HEK293 (cell line): ENCODE data around the gene PHAX.

ENCODE experiments used
- CTCF ChIA-PET: fragments of 350-600 bp; formaldehyde crosslinking; extraction: SDS; loops from one replicate; lab custom pipeline; 2021; ENCODE audit warnings: antibody characterized with exemption; lab: Yijun Ruan, JAX
- POLR2A ChIA-PET: fragments of 300-600 bp; formaldehyde crosslinking; extraction: SDS; loops from one replicate; lab custom pipeline; 2020; ENCODE audit warnings: antibody characterized with exemption, inconsistent platforms; lab: Yijun Ruan, JAX
- H3K27ac ChIP-seq: fragments of 200-500 bp; sonication (Bioruptor generic); 2 replicates; pipeline ENCODE4 v1.5.1; 2014; ENCODE audit warnings: low read depth, low read length, control low read depth, inconsistent platforms; ENCODE audit errors: extremely low read depth
- H3K36me3 ChIP-seq, 2 experiments: fragments of 200-500 bp in 1 of 2; sonication (Bioruptor generic) in 1 of 2; 1 replicate in 1 of 2; 2 replicates in 1 of 2; pipeline ENCODE4 v1.5.1; 2014 to 2017; ENCODE audit warnings: inconsistent platforms in 2 of 2, low read length in 2 of 2; ENCODE audit not compliant: control insufficient read depth in 2 of 2, insufficient read depth in 1 of 2
- H3K4me1 ChIP-seq: fragments of 200-500 bp; sonication (Bioruptor generic); 2 replicates; pipeline ENCODE4 v1.5.1; 2014; ENCODE audit warnings: mild to moderate bottlenecking, low read length, inconsistent platforms; ENCODE audit not compliant: control insufficient read depth, insufficient read depth
- H3K4me3 ChIP-seq: 2 replicates; pipeline ENCODE4 v1.5.1; 2011; ENCODE audit warnings: low read depth, mild to moderate bottlenecking, control low read depth, low read length, moderate library complexity
- H3K9me3 ChIP-seq: fragments of 200-500 bp; sonication (Bioruptor generic); 2 replicates; pipeline ENCODE4 v1.5.1; 2014; ENCODE audit warnings: low read depth, low read length, inconsistent platforms; ENCODE audit not compliant: control insufficient read depth, insufficient read depth
- BCL11A ChIP-seq: fragments of 450-650 bp; formaldehyde crosslinking; IDR thresholded peaks from 2 replicates; pipeline ENCODE4 v1.5.1; 2016; ENCODE audit warnings: low read depth, missing biosample characterization, missing genetic modification characterization
- FEZF1 ChIP-seq: fragments of 450-650 bp; formaldehyde crosslinking; IDR thresholded peaks from 2 replicates; pipeline ENCODE4 v1.5.1; 2016; ENCODE audit warnings: missing biosample characterization, missing genetic modification characterization
- GLIS2 ChIP-seq: fragments of 450-650 bp; formaldehyde crosslinking; IDR thresholded peaks from 2 replicates; pipeline ENCODE4 v1.5.1; 2016; ENCODE audit warnings: missing biosample characterization, missing genetic modification characterization
- REPIN1 ChIP-seq: fragments of 450-650 bp; formaldehyde crosslinking; IDR thresholded peaks from 2 replicates; pipeline ENCODE4 v1.5.1; 2017; ENCODE audit warnings: missing biosample characterization, missing genetic modification characterization, low read depth
- ZBTB17 ChIP-seq: fragments of 450-650 bp; formaldehyde crosslinking; IDR thresholded peaks from 2 replicates; pipeline ENCODE4 v1.5.1; 2016; ENCODE audit warnings: missing biosample characterization, missing genetic modification characterization
- ZBTB7A ChIP-seq: fragments of 450-650 bp; formaldehyde crosslinking; IDR thresholded peaks from 2 replicates; pipeline ENCODE4 v1.5.1; 2016; ENCODE audit warnings: low read depth, missing biosample characterization, missing genetic modification characterization
- ZEB2 ChIP-seq: fragments of 450-650 bp; formaldehyde crosslinking; IDR thresholded peaks from 2 replicates; pipeline ENCODE4 v1.5.1; 2016; ENCODE audit warnings: missing biosample characterization, missing genetic modification characterization
- ZFP69B ChIP-seq: fragments of 450-650 bp; formaldehyde crosslinking; IDR thresholded peaks from 2 replicates; pipeline ENCODE4 v1.5.1; 2016; ENCODE audit warnings: missing biosample characterization, missing genetic modification characterization
- ZNF112 ChIP-seq: fragments of 450-650 bp; formaldehyde crosslinking; IDR thresholded peaks from 2 replicates; pipeline ENCODE4 v1.5.0; 2017; ENCODE audit warnings: missing biosample characterization, missing genetic modification characterization
- ZNF138 ChIP-seq: fragments of 450-650 bp; formaldehyde crosslinking; IDR thresholded peaks from 2 replicates; pipeline ENCODE4 v1.5.1; 2016; ENCODE audit warnings: missing biosample characterization, missing genetic modification characterization, borderline replicate concordance
- ZNF202 ChIP-seq: fragments of 450-650 bp; formaldehyde crosslinking; IDR thresholded peaks from 2 replicates; pipeline ENCODE4 v1.5.1; 2016; ENCODE audit warnings: missing biosample characterization, missing genetic modification characterization, borderline replicate concordance
- ZNF311 ChIP-seq: fragments of 450-650 bp; formaldehyde crosslinking; IDR thresholded peaks from 2 replicates; pipeline ENCODE4 v1.5.1; 2017; ENCODE audit warnings: missing biosample characterization, missing genetic modification characterization, borderline replicate concordance
- ZNF416 ChIP-seq: fragments of 450-650 bp; formaldehyde crosslinking; IDR thresholded peaks from 2 replicates; pipeline ENCODE4 v1.5.1; 2016; ENCODE audit warnings: missing biosample characterization, missing genetic modification characterization
- ZNF501 ChIP-seq: fragments of 450-650 bp; formaldehyde crosslinking; IDR thresholded peaks from 2 replicates; pipeline ENCODE4 v1.5.1; 2016; ENCODE audit warnings: missing biosample characterization, missing genetic modification characterization
- ZNF510 ChIP-seq: fragments of 450-650 bp; formaldehyde crosslinking; IDR thresholded peaks from 2 replicates; pipeline ENCODE4 v1.5.1; 2018; ENCODE audit warnings: mild to moderate bottlenecking, missing genetic modification characterization, missing biosample characterization; ENCODE audit not compliant: insufficient replicate concordance
- ZNF549 ChIP-seq: fragments of 450-650 bp; IDR thresholded peaks from 2 replicates; pipeline ENCODE4 v1.5.1; 2018; ENCODE audit warnings: missing biosample characterization, missing genetic modification characterization, mild to moderate bottlenecking, inconsistent platforms, moderate library complexity
- ZNF677 ChIP-seq: fragments of 450-650 bp; IDR thresholded peaks from 2 replicates; pipeline ENCODE4 v1.5.0; 2018; ENCODE audit warnings: missing biosample characterization, mild to moderate bottlenecking, missing genetic modification characterization, moderate library complexity
- ZSCAN16 ChIP-seq: fragments of 450-650 bp; formaldehyde crosslinking; IDR thresholded peaks from 2 replicates; pipeline ENCODE4 v1.5.1; 2016; ENCODE audit warnings: missing biosample characterization, missing genetic modification characterization
- TF ChIP-seq, protein P1 (sequence below): fragments of 450-650 bp; formaldehyde crosslinking; IDR thresholded peaks from 2 replicates; pipeline ENCODE4 v1.5.1; 2016; ENCODE audit warnings: missing biosample characterization, missing genetic modification characterization
- TF ChIP-seq, protein P2 (sequence below): fragments of 450-650 bp; formaldehyde crosslinking; IDR thresholded peaks from 2 replicates; pipeline ENCODE4 v1.5.1; 2016; ENCODE audit warnings: missing biosample characterization, missing genetic modification characterization
- TF ChIP-seq, protein P3 (sequence below): fragments of 450-650 bp; formaldehyde crosslinking; IDR thresholded peaks from 2 replicates; pipeline ENCODE4; 2016; ENCODE audit warnings: missing biosample characterization, missing genetic modification characterization
- TF ChIP-seq, protein P4 (sequence below): fragments of 450-650 bp; formaldehyde crosslinking; IDR thresholded peaks from 2 replicates; pipeline ENCODE4 v1.5.1; 2016; ENCODE audit warnings: missing biosample characterization, missing genetic modification characterization

Gene PHAX

DNA sequence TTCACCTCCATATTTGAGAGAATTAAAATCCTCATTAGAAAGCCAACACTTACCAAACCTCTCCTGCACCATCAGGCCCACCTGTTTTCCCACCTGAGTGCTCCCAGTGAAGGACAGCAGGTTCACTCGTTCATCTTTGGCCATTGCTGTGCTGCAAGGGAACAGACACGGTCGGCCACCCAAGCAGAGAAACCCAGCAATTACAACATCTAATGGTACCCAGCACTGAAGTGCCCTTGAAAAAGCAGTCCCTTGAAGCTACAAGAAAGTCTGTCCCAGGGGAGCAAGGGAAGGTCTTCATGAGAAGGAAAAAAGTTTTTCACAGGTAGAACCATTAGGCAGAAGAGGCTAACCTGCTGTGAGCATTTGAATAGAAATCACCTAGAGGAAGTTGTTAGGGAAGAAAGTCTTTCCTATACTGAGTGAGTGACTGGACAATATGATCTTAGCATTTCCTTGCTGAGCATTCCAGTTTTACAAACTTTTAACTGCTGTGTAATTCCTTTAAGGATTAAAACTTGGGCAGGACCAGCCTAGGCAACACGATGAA, 32.5 kb upstream of the PHAX start:
- H3K36me3 ChIP-seq = peaks cover 56 to 81% of the 10 kb centered on the region in 2 experiments
- H3K9me3 ChIP-seq = no peaks in the 10 kb centered on the region
- no peaks in the 10 kb centered on the region for H3K4me1 ChIP-seq
- H3K27ac ChIP-seq = no peak overlapping the region
- H3K4me3 ChIP-seq = no peak overlapping the region
- ChIA-PET CTCF (interaction anchor here (0.7 kb wide), 1 partner anchor 12 kb away, joined by 3 read pairs; no protein-coding TSS in a partner anchor), POLR2A (interaction anchor here (0.6 kb wide), 1 partner anchor 218 kb away, joined by 3 read pairs; no protein-coding TSS in a partner anchor)
- TF ChIP-seq ZNF510 = no peak
- TF ChIP-seq ZNF202 = no peak
- no peak for TF ChIP-seq REPIN1 (tag by site-specific recombination)
- no peak for TF ChIP-seq BCL11A (tag by site-specific recombination)
- TF ChIP-seq ZNF416 = no peak
- TF ChIP-seq ZNF549 (tag by site-specific recombination) = no peak

DNA sequence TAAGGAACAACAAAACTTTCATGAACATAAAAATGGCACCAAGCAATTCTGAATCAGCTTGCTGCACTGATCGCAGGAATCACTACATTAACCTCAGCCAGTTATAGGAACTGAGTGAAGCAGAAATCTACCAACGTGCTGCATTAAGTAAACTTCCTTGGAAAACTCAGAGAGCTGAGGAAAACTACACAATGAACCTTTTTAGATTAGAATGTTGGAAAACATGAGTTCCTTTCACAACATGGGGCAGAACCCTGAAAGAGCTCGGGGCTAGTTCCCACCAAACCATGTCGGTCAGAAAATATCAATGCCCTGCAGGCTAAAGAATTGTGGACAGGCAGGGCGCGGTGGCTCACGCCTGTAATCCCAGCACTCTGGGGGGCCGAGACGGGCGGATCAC, 25.1 kb upstream of the PHAX start:
- ChIA-PET POLR2A (no interaction called here), CTCF (interaction anchor here (0.5 kb wide), 1 partner anchor 133 kb away, joined by 4 read pairs; no protein-coding TSS in a partner anchor)
- TF ChIP-seq, protein P1, sequence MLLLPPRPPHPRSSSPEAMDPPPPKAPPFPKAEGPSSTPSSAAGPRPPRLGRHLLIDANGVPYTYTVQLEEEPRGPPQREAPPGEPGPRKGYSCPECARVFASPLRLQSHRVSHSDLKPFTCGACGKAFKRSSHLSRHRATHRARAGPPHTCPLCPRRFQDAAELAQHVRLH (tag by site-specific recombination) = no peak
- Histone ChIP-seq H3K27ac (no peak overlapping the region), H3K36me3 (peaks cover 54 to 74% of the 10 kb centered on the region in 2 experiments), H3K4me3 (no peak overlapping the region), H3K9me3 (no peaks in the 10 kb centered on the region), H3K4me1 (no peaks in the 10 kb centered on the region)

DNA sequence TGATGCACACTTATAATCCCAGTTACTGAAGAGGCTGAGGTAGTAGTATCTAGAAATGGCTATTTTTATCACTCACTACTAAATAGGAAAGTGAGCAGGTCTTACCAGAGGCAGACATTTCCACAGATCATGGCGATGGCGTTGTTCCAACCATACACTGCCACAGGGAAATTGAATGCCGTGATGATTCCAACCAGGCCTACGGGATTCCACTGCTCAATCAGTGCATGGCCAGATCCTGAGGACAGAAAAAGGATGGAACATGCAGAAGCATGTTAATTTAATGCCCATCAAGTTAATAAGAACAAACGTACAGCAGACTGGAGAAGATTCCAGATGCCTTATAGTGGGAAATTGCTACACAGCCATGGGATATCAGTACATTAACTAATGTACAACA, 23.8 kb upstream of the PHAX start:
- POLR2A ChIA-PET = no interaction called here
- TF ChIP-seq ZBTB7A (tag by site-specific recombination) (no peak), ZNF112 (tag by site-specific recombination) (no peak), ZNF677 (no peak), GLIS2 (tag by site-specific recombination) (no peak), ZNF311 (tag by site-specific recombination) (no peak), ZEB2 (tag by site-specific recombination) (no peak), ZNF138 (tag by site-specific recombination) (no peak), ZSCAN16 (tag by site-specific recombination) (no peak), ZFP69B (no peak), FEZF1 (tag by site-specific recombination) (no peak), ZBTB17 (no peak), ZNF501 (tag by site-specific recombination) (no peak)
- TF ChIP-seq, protein P2, sequence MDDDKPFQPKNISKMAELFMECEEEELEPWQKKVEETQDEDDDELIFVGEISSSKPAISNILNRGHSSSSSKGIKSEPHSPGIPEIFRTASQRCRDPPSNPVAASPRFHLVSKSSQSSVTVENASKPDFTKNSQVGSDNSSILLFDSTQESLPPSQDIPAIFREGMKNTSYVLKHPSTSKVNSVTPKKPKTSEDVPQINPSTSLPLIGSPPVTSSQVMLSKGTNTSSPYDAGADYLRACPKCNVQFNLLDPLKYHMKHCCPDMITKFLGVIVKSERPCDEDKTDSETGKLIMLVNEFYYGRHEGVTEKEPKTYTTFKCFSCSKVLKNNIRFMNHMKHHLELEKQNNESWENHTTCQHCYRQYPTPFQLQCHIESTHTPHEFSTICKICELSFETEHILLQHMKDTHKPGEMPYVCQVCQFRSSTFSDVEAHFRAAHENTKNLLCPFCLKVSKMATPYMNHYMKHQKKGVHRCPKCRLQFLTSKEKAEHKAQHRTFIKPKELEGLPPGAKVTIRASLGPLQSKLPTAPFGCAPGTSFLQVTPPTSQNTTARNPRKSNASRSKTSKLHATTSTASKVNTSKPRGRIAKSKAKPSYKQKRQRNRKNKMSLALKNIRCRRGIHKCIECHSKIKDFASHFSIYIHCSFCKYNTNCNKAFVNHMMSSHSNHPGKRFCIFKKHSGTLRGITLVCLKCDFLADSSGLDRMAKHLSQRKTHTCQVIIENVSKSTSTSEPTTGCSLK (tag by site-specific recombination) = no peak
- TF ChIP-seq, protein P3, sequence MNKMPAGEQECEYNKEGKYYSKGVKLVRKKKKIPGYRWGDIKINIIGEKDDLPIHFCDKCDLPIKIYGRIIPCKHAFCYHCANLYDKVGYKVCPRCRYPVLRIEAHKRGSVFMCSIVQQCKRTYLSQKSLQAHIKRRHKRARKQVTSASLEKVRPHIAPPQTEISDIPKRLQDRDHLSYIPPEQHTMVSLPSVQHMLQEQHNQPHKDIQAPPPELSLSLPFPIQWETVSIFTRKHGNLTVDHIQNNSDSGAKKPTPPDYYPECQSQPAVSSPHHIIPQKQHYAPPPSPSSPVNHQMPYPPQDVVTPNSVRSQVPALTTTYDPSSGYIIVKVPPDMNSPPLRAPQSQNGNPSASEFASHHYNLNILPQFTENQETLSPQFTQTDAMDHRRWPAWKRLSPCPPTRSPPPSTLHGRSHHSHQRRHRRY = no peak
- TF ChIP-seq, protein P4, sequence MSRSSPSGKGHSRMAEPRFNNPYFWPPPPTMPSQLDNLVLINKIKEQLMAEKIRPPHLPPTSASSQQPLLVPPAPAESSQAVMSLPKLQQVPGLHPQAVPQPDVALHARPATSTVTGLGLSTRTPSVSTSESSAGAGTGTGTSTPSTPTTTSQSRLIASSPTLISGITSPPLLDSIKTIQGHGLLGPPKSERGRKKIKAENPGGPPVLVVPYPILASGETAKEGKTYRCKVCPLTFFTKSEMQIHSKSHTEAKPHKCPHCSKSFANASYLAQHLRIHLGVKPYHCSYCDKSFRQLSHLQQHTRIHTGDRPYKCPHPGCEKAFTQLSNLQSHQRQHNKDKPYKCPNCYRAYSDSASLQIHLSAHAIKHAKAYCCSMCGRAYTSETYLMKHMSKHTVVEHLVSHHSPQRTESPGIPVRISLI (tag by site-specific recombination) = no peak
- TF ChIP-seq, all 188 proteins: peak for 0

More for the DNA sequence above, 23.8 kb upstream of the PHAX start:
- H3K27ac ChIP-seq = no peak overlapping the region
- H3K4me3 ChIP-seq = no peak overlapping the region
- H3K9me3 ChIP-seq = no peaks in the 10 kb centered on the region
- no peaks in the 10 kb centered on the region for H3K4me1 ChIP-seq
- H3K36me3 ChIP-seq = peaks cover 63 to 76% of the 10 kb centered on the region in 2 experiments
- CTCF ChIA-PET = no interaction called here
